ENCODE results near the gene PSMB7. TPM values are rescaled to one million over a fixed set of nuclear protein-coding genes. Genes with fewer than 3 reads are reported as not detected.

The PSMB7 gene
- total and polyA plus RNA-seq, 2 of the 8 experiments (the other 6 are each of a cell fraction or from before 2014, with no cell fraction given) = 222 to 357 TPM

DNA sequence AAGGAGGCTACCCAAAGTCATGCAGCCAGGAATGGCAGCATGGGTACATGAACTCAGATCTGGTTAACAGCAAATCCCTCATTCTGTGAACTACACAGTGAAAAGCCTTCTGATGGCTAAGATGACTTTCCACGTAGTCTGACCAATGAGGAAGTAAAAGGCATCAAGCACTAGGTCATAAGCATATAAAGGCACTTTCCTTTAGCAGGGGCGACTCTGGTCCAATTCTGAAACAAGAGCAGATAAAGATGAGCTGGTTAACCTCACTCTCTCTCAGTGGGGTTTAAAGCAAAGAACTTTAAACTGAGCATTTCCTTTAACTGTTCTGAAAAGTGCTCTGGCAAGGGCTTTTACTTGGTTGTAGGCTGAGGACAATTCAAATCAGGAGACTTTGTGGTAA lies 21.1 kb downstream of the PSMB7 start (continued):
- TF ChIP-seq RAD21 (IDR thresholded peaks at IDR 0.05 in 1 of 2, conservative IDR thresholded peaks at IDR 0.05 in 1 of 2; ENCODE audit: low read depth in 2 of 2, low read length in 2 of 2) (no peak), SUZ12 (IDR thresholded peaks at IDR 0.05; ENCODE audit: low read length) (no peak)
- TF ChIP-seq, protein P1, sequence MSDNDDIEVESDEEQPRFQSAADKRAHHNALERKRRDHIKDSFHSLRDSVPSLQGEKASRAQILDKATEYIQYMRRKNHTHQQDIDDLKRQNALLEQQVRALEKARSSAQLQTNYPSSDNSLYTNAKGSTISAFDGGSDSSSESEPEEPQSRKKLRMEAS (IDR thresholded peaks at IDR 0.05) = no peak

All from H1 (cell line).